HG02588 (cell line): ENCODE results near the gene DOC2A.
"Not testable (repeated sequence)": the region's sequence is repeated elsewhere in the genome, so short reads cannot be mapped to it uniquely, and the experiment has no call there.

Experiments used
- ATAC-seq: cut with Tn5 transposase; IDR thresholded peaks from one replicate; pipeline ENCODE4 v1.9.1; 2021; ENCODE audit warnings: mild to moderate bottlenecking, moderate library complexity; ENCODE audit not compliant: unreplicated experiment

The DOC2A gene

GRCh38 chr16:30027588-30028437, 17.0 kb upstream of the DOC2A start:
- no peak for ATAC-seq

GRCh38 chr16:30026449-30026848, 15.6 kb upstream of the DOC2A start:
- ATAC-seq, result no peak

- no peak for ATAC-seq
These were observed 14.7 kb upstream of the DOC2A start for GRCh38 chr16:30025574-30025973.

GRCh38 chr16:30025156-30025555, 14.3 kb upstream of the DOC2A start:
- no peak for ATAC-seq

- no peak for ATAC-seq
These were observed 13.6 kb upstream of the DOC2A start for GRCh38 chr16:30024451-30024850.

GRCh38 chr16:30023586-30023985, 12.8 kb upstream of the DOC2A start:
- no peak for ATAC-seq

GRCh38 chr16:30022887-30023286, 12.1 kb upstream of the DOC2A start, which contains the start of gene C16orf92:
Gene C16orf92, plus strand, starts transcription at chr16:30023198. Its CDS starts 143 bp downstream, at chr16:30023341.
- no peak for ATAC-seq

GRCh38 chr16:30018731-30019158, 7.9 kb upstream of the DOC2A start:
- no peak for ATAC-seq

- ATAC-seq, result not testable (repeated sequence)
These were observed 7.1 kb upstream of the DOC2A start for GRCh38 chr16:30017937-30018336.

- no peak for ATAC-seq
These were observed 6.4 kb upstream of the DOC2A start for GRCh38 chr16:30017277-30017656.

GRCh38 chr16:30016555-30017276, 5.9 kb upstream of the DOC2A start:
- ATAC-seq, result no peak

GRCh38 chr16:30015450-30015849, 4.6 kb upstream of the DOC2A start:
- not testable (repeated sequence) for ATAC-seq

- ATAC-seq, result not testable (repeated sequence)
These were observed 1.8 kb upstream of the DOC2A start for GRCh38 chr16:30012598-30012997.

- no peak for ATAC-seq
These were observed 1.1 kb upstream of the DOC2A start for GRCh38 chr16:30011714-30012504.

GRCh38 chr16:30009990-30010843, 610 bp downstream of the DOC2A start:
- no peak for ATAC-seq

GRCh38 chr16:30009085-30009862, 1.6 kb downstream of the DOC2A start:
- ATAC-seq, result no peak

GRCh38 chr16:30007378-30007895, 3.4 kb downstream of the DOC2A start:
- ATAC-seq, result no peak

GRCh38 chr16:30006659-30007377, 4.0 kb downstream of the DOC2A start:
- ATAC-seq, result no peak

- ATAC-seq, result no peak
These were observed 4.7 kb downstream of the DOC2A start for GRCh38 chr16:30006095-30006473.
